Endometrial microvascular endothelial cells (primary cell): ENCODE data around the gene UBC. TPM values are rescaled to one million over a fixed set of nuclear protein-coding genes. Genes with fewer than 3 reads are reported as not detected.

ENCODE experiments used
- in situ Hi-C: cut with HindIII; loops from 2 replicates; pipeline ENCODE4 v1.10.0; 2017; ENCODE audit warnings: low sequenced_read_pairs, low pct_unique_long_range_greater_than_20kb; ENCODE audit errors: inconsistent ontology term
- total RNA-seq: library from RNA; depleted of rRNA; stranded (reverse); fragments of >200 nt; gene quantifications from one replicate; pipeline ENCODE4 v1.2.3, GENCODE V29; 2015; ENCODE audit errors: inconsistent ontology term

UBC gene
- 1,415 TPM for total RNA-seq

DNA sequence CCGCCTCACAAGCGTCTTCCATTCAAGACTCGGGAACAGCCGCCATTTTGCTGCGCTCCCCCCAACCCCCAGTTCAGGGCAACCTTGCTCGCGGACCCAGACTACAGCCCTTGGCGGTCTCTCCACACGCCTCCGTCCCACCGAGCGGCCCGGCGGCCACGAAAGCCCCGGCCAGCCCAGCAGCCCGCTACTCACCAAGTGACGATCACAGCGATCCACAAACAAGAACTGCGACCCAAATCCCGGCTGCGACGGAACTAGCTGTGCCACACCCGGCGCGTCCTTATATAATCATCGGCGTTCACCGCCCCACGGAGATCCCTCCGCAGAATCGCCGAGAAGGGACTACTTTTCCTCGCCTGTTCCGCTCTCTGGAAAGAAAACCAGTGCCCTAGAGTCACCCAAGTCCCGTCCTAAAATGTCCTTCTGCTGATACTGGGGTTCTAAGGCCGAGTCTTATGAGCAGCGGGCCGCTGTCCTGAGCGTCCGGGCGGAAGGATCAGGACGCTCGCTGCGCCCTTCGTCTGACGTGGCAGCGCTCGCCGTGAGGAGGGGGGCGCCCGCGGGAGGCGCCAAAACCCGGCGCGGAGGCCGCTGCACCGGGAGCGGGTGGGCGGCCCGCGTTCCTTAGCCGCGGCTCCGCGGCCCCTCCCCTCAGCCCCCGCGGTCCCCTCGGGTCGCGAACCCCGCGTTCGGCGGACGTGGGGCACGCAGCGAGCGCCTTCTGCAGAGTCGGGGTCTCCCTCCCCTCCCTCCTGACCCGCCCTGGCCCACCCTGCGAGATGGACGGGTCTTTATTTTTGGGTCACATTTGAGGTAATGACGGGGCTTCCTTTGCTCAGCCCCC, at the start of gene UBC:
UBC (minus strand) TSS at position 259 of the 847 bp plus-strand sequence. CDS start 879 bp downstream, outside the sequence.
- in situ Hi-C loops = no loop called here

DNA sequence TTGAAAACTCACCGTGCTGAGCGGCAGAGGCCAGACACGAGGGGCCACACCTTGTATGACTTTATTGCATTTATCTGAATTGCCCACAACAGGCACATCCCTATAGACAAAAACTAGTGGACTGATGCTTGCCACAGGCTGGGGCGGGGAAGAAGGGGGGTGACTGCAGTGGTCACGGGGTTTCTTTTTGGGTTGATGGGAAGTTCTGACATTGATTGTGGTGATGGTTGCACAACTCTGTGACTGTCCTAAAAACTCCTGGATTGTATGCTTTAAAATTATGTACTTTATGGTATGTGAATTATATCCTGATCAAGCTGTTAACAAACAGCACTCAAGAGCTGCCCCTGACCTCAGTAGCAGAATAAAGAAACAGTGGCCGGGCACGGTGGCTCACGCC, 48.8 kb upstream of the UBC start:
- in situ Hi-C loops = no loop called here

DNA sequence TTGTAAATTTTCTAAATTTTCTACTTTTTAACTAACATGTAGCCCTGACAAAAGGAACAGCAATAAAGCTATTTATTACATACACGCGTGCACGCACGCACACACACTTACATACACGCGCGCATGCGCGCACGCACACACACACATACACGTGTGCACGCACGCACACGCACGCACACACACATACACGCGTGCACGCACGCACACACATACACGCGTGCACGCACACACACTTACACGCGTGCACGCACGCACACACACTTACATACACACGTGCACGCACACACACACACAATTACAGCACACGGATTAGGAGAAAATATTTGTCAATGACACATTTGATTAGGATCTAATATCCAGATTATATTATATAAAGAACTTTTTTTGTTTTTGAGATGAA, 46.6 kb upstream of the UBC start:
- in situ Hi-C loops = no loop called here

DNA sequence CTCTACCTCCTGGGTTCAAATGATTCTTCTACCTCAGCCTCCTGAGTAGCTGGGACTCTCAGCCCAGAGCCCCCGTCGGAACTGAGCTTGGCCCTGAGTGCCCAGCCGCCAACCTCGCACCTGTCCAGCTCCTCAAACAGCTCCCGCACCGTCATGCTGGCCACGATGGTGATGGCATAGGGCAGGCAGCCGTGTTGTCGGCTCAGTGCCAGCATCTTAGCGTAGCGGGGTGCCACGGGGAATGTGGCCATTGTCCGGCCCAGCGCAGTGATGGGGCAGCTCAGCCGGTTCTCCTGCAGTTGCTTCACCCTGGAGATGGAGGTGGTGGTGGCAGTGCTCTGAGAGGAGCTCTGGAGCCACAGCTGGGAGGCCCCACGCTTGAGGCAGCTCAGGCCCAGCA, 42.1 kb upstream of the UBC start:
- in situ Hi-C loops = no loop called here

GRCh38 chr12:124954771-124955170, 40.3 kb upstream of the UBC start:
- in situ Hi-C loops = no loop called here

GRCh38 chr12:124953689-124954405, 39.4 kb upstream of the UBC start:
- in situ Hi-C loops = no loop called here

DNA sequence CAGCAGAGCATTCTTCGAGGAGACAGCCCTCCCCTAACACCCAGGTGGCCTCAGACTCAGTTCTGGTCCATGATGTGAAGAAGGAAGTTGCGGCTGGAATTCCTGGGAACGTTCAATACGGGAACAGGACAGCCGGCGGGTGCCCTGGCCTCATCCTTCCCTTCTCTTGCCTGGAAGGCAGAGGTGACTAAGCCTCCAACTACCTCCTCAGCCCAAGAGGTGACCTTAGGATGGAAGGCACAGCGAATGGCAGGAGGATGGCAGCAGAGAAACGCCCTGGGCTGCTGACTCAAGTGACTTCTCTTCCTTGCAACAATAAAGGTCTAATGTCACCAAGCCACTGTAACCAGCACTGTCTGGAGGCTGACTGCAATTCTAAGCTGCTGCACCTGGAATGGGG, 38.4 kb upstream of the UBC start:
- in situ Hi-C loops = no loop called here

DNA sequence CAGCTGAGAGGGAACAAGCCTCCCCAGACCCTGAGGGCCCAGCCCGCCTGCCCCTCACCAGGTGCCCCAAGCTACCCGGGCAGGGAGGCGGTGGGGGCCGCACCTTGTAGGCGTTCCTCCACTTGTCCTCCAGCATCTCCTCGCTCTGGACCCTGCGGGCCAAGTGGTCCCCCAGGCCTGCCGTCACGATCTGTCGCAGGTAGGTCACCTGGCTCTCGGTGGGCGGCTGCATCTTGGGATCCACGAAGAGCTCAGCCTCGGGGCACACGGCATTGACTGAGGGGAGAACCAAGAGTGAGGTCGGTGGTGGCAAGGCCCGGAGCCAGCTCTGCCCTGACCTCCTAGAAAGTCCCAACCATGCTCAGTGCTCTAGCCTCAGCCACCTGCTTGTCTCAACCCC, 37.8 kb upstream of the UBC start:
- in situ Hi-C loops = no loop called here

GRCh38 chr12:124949779-124950728, 35.6 kb upstream of the UBC start:
- in situ Hi-C loops = no loop called here

DNA sequence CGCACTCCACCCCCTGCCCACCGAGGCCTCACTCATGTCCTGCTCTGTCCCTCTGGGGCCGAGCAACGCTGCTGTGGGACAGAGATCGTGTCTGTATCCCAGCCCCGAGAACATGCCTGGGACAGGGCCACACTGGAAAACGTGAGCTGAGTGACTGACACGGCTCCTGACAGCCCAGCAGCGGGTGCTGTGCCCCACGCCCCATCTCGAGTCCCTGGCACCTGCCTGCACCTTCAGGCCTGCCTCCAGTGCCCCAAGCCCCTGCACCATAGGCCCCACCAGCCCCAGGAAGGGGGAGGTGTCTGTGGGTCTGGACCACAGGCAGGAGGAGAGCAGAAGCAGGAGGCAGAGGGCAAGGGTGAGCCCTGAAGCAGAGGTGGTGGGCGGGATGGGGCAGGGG, 34.6 kb upstream of the UBC start:
- in situ Hi-C loops = no loop called here

- in situ Hi-C loops = no loop called here
Observed at GRCh38 chr12:124947561-124948398, 33.3 kb upstream of the UBC start.

DNA sequence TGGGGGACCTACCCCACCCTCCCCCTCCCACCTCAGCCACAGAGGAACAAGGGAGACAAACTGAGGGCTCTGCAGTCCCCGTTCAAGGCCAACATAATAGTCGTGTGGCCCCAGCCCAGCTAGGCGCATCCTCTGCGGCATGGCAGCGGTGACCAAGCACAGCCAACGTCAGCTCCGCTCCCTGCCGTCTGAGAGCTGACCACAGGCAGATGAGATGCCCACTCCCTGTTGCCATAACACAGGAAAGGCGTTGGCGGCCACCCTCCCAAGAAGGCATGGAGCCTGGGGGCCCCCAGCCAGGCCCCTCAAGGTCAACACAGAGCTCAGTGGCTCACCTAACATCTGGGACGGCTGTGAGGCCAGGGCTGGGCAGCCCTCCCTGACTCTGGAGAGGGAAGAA, 32.6 kb upstream of the UBC start:
- in situ Hi-C loops = no loop called here

DNA sequence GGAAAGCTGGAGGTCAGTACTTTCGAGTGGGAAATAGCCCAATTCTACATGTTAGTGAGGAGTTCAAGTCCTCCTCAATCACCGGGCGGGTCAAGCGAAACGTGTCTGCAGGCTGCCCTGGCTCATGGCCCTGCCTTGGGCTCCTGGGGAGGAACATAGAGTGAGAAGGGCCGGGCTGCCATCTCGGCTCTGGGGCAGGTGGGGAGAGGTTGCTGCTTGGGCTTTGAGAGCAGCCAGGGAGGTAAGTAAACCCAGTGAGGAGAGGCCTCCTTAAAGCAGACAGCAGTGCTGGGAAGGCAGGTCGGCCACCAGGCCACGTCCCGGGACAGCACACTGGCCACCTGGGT, 32.0 kb upstream of the UBC start:
- in situ Hi-C loops = no loop called here

DNA sequence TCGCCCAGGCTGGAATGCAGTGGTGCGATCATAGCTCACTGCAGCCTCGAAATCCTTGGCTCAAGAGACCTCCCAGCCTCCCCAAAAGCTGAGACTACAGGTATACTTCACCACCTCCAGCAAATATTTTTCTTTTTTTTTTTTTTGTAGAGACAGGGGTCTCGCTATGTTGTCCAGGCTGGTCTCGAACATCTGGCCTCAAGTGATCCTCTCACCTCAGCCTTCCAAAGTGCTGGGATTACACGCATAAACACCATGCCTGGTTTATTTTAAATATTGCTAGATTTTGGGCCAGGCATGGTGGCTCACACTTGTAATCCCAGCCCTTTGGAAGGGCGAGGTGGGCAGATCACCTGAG, 26.7 kb upstream of the UBC start:
- in situ Hi-C loops = no loop called here

DNA sequence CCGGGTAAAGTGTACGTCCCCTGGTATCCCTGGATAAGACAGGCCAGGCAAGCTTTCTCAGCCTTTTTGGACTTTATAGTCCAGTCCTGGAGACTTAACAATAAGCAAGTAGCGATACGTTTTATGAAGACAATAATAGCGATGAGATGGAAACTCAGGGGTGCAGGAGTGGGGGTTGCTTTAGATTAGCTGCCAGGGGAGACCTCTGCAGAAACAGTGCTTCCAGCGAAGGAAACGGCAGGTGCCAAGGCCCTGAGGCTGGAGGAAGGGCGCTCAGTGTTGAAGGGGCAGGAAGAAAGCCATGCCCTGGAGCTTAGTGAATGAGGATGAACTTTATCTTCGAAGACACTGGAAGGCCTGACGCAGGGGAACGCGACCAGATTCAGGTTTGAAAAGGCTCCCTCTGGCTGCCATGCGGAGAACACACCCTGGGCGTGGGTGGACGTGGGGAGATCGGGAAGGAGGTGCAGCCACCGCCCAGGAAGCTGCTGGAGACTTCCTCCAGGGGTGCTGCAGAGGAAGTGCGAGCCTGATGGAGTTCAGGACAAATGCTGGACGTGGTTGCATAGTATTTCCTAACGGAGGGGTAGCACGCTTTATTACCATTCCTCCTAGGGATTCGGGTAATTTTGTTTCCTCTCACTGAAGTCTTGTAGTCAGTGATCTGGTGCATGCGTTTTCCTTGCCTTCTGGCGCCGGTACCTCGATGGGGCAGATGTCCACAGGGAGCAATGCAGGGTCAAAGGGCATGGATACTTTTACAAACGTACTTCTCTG, 26.1 kb upstream of the UBC start:
- in situ Hi-C loops = no loop called here

- in situ Hi-C loops = no loop called here
Observed at GRCh38 chr12:124940143-124940392, 25.6 kb upstream of the UBC start.

- in situ Hi-C loops = no loop called here
Observed at GRCh38 chr12:124939421-124940142, 25.1 kb upstream of the UBC start.

- in situ Hi-C loops = no loop called here
Observed at GRCh38 chr12:124939079-124939420, 24.6 kb upstream of the UBC start.
